Measurements from ENCODE around the gene DEFB124.

Gene DEFB124

GRCh38 chr20:31425797-31426196, 49.1 kb downstream of the DEFB124 start:
- DNase-seq (ENCODE audit: low read depth) = no peak

GRCh38 chr20:31418307-31418706, 56.6 kb downstream of the DEFB124 start:
- no peak for DNase-seq (ENCODE audit: low read depth)

GRCh38 chr20:31415653-31416052, 59.3 kb downstream of the DEFB124 start:
- no peak for DNase-seq (ENCODE audit: low read depth)
